ENCODE results near the gene PPT1.

PPT1 gene

DNA sequence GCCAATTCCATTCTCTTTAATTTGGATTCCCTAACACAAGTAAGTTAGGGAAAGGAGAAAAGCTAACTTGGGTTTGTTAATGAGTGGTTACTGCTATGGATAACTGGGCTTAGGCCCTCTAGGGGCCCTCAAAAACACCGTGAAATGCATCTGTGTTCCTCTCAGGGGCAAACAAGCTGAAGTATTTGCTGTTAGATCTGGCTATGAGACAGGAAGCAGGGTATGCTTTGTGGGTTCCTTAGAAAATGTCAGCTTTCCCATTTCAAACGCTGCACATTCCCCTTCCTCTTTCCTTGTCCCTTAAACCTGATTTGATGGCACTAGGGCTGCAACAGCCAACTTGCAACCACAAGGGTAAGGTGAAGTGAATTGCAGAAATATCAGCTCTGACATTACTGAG lies 62.2 kb downstream of the PPT1 start (continued):
- no peak for TF ChIP-seq ZNF529 (tag by site-specific recombination; IDR thresholded peaks at IDR 0.05; ENCODE audit: insufficient replicate concordance)
- TF ChIP-seq, protein P1, sequence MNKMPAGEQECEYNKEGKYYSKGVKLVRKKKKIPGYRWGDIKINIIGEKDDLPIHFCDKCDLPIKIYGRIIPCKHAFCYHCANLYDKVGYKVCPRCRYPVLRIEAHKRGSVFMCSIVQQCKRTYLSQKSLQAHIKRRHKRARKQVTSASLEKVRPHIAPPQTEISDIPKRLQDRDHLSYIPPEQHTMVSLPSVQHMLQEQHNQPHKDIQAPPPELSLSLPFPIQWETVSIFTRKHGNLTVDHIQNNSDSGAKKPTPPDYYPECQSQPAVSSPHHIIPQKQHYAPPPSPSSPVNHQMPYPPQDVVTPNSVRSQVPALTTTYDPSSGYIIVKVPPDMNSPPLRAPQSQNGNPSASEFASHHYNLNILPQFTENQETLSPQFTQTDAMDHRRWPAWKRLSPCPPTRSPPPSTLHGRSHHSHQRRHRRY (tag by site-specific recombination; IDR thresholded peaks at IDR 0.05) = no peak
- TF ChIP-seq, protein P2, sequence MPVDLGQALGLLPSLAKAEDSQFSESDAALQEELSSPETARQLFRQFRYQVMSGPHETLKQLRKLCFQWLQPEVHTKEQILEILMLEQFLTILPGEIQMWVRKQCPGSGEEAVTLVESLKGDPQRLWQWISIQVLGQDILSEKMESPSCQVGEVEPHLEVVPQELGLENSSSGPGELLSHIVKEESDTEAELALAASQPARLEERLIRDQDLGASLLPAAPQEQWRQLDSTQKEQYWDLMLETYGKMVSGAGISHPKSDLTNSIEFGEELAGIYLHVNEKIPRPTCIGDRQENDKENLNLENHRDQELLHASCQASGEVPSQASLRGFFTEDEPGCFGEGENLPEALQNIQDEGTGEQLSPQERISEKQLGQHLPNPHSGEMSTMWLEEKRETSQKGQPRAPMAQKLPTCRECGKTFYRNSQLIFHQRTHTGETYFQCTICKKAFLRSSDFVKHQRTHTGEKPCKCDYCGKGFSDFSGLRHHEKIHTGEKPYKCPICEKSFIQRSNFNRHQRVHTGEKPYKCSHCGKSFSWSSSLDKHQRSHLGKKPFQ (tag by site-specific recombination; IDR thresholded peaks at IDR 0.05) = no peak

GRCh38 chr1:40032240-40032891 lies 64.7 kb downstream of the PPT1 start:
- CTCF ChIA-PET = interaction anchor here (0.6 to 8.0 kb wide), 47 partner anchors 9 to 1079 kb away, joined by 3 to 131 read pairs (median 4); no protein-coding TSS in a partner anchor
- no peaks in the 10 kb centered on the region for H3K36me3 ChIP-seq (ENCODE audit: control insufficient read depth in 2 of 2, insufficient read depth in 1 of 2, low read length in 2 of 2)
- no peaks in the 10 kb centered on the region for H3K9me3 ChIP-seq (ENCODE audit: control insufficient read depth, insufficient read depth, low read depth, low read length)
- 0 out of 2 replicates have a peak, but pooled peaks have one; percentile 39 for TF ChIP-seq ZNF660 (tag by site-specific recombination; IDR thresholded peaks at IDR 0.05)
- TF ChIP-seq, protein P3, sequence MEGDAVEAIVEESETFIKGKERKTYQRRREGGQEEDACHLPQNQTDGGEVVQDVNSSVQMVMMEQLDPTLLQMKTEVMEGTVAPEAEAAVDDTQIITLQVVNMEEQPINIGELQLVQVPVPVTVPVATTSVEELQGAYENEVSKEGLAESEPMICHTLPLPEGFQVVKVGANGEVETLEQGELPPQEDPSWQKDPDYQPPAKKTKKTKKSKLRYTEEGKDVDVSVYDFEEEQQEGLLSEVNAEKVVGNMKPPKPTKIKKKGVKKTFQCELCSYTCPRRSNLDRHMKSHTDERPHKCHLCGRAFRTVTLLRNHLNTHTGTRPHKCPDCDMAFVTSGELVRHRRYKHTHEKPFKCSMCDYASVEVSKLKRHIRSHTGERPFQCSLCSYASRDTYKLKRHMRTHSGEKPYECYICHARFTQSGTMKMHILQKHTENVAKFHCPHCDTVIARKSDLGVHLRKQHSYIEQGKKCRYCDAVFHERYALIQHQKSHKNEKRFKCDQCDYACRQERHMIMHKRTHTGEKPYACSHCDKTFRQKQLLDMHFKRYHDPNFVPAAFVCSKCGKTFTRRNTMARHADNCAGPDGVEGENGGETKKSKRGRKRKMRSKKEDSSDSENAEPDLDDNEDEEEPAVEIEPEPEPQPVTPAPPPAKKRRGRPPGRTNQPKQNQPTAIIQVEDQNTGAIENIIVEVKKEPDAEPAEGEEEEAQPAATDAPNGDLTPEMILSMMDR (tag by site-specific recombination; IDR thresholded peaks at IDR 0.05) = 0 out of 2 replicates have a peak, but pooled peaks have one; percentile 28
- no peak for TF ChIP-seq KLF8 (tag by site-specific recombination; IDR thresholded peaks at IDR 0.05)
- TF ChIP-seq ZNF654 (tag by site-specific recombination; IDR thresholded peaks at IDR 0.05; ENCODE audit: low read depth) = peak; percentile 57
- POLR2A ChIA-PET = no interaction called here
- H3K27ac ChIP-seq (ENCODE audit: extremely low read depth, low read depth, low read length) = no peak overlapping the region
- H3K4me1 ChIP-seq (ENCODE audit: control insufficient read depth, insufficient read depth, low read length) = no peaks in the 10 kb centered on the region
- no peak overlapping the region for H3K4me3 ChIP-seq (ENCODE audit: low read depth, low read length)

- TF ChIP-seq ZNF830 (tag by site-specific recombination; IDR thresholded peaks at IDR 0.05; ENCODE audit: low read depth) (no peak), ZBTB10 (tag by site-specific recombination; IDR thresholded peaks at IDR 0.05) (no peak)
- TF ChIP-seq, protein P3 (tag by site-specific recombination; IDR thresholded peaks at IDR 0.05) = no peak
- CTCF ChIA-PET = interaction anchor here (1.0 to 8.0 kb wide), 5 partner anchors 7 to 214 kb away, joined by 3 to 131 read pairs (median 29); no protein-coding TSS in a partner anchor
- POLR2A ChIA-PET = no interaction called here
Observed at GRCh38 chr1:40030528-40031135, 66.4 kb downstream of the PPT1 start.

More at GRCh38 chr1:40030528-40031135, 66.4 kb downstream of the PPT1 start:
- H3K9me3 ChIP-seq (ENCODE audit: control insufficient read depth, insufficient read depth, low read depth, low read length) = no peaks in the 10 kb centered on the region
- H3K4me3 ChIP-seq (ENCODE audit: low read depth, low read length) = no peak overlapping the region
- H3K4me1 ChIP-seq (ENCODE audit: control insufficient read depth, insufficient read depth, low read length) = no peaks in the 10 kb centered on the region
- H3K27ac ChIP-seq (ENCODE audit: extremely low read depth, low read depth, low read length) = no peak overlapping the region
- H3K36me3 ChIP-seq (ENCODE audit: control insufficient read depth in 2 of 2, insufficient read depth in 1 of 2, low read length in 2 of 2) = no peaks in the 10 kb centered on the region
